C4-2B (cell line): ENCODE results near the gene FUT6.

Experiments used
- H3K27ac ChIP-seq: fragments of 450-650 bp; 2 replicates; pipeline ENCODE4 v1.5.1; 2017
- ZFX ChIP-seq: fragments of 450-650 bp; IDR thresholded peaks from 2 replicates; pipeline ENCODE4 v1.6.1; 2017
- TF ChIP-seq, protein P1 (sequence below): fragments of 450-650 bp; conservative IDR thresholded peaks from 2 replicates; pipeline ENCODE4 v1.5.1; 2017; ENCODE audit warnings: mild to moderate bottlenecking

The FUT6 gene

DNA sequence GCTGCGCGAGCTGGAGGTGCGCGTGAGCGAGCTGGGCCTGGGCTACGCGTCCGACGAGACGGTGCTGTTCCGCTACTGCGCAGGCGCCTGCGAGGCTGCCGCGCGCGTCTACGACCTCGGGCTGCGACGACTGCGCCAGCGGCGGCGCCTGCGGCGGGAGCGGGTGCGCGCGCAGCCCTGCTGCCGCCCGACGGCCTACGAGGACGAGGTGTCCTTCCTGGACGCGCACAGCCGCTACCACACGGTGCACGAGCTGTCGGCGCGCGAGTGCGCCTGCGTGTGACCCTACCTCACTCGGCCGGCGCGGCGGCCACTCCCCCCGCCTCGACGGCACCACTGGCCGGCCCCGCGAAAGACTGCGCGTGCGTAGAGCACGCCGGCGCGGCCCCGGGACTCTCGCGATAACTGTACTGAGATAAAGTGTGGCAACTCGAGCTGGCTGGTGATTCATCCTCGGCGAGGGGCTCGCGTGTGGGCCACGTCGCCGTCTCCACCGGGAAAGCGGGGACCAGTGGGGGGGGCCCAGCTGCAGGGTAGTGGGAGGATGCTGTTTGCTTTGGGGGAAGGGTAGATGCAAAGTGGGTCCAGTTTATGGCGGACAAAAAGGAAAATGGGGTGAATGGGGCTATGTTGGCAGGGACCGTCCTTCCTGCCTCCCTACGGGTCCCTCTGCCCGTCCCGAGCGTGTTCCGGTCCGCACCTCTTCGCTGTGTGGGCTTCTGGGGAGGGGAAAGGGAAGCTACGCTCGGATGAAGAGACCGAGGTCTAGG, 11.4 kb downstream of the FUT6 start:
- peak overlapping the region; percentile 84 for H3K27ac ChIP-seq

DNA sequence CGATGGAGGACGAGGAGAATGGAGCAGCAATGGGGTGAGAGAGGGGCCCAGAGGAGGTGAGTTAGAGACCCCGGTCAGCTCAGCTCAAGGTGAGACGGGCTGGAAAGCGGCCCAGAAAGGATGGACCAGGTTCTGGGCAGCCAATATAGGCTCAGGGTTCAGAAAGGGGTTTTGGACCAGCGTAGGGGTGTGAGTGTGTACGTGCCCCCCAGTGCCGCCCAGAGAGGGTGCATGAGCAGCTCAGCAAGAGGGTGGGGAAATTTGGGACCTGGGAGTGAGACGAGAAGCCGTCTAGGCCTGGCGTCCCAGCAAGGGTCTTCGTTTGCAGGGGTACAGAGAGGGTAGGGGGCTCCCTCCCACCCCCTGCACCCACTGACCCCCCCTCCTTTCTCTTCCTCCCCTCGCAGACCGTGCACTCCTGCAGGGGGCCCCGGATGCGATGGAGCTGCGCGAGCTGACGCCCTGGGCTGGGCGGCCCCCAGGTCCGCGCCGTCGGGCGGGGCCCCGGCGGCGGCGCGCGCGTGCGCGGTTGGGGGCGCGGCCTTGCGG, 12.1 kb downstream of the FUT6 start:
- H3K27ac ChIP-seq: peak overlapping the region; percentile 84
- no peak for TF ChIP-seq ZFX
- TF ChIP-seq, protein P1, sequence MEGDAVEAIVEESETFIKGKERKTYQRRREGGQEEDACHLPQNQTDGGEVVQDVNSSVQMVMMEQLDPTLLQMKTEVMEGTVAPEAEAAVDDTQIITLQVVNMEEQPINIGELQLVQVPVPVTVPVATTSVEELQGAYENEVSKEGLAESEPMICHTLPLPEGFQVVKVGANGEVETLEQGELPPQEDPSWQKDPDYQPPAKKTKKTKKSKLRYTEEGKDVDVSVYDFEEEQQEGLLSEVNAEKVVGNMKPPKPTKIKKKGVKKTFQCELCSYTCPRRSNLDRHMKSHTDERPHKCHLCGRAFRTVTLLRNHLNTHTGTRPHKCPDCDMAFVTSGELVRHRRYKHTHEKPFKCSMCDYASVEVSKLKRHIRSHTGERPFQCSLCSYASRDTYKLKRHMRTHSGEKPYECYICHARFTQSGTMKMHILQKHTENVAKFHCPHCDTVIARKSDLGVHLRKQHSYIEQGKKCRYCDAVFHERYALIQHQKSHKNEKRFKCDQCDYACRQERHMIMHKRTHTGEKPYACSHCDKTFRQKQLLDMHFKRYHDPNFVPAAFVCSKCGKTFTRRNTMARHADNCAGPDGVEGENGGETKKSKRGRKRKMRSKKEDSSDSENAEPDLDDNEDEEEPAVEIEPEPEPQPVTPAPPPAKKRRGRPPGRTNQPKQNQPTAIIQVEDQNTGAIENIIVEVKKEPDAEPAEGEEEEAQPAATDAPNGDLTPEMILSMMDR: no peak

More for the DNA sequence above, 11.4 kb downstream of the FUT6 start:
- TF ChIP-seq ZFX: peak; percentile 26; the same call in 1 of the 2 replicates
- TF ChIP-seq, protein P1: no peak

DNA sequence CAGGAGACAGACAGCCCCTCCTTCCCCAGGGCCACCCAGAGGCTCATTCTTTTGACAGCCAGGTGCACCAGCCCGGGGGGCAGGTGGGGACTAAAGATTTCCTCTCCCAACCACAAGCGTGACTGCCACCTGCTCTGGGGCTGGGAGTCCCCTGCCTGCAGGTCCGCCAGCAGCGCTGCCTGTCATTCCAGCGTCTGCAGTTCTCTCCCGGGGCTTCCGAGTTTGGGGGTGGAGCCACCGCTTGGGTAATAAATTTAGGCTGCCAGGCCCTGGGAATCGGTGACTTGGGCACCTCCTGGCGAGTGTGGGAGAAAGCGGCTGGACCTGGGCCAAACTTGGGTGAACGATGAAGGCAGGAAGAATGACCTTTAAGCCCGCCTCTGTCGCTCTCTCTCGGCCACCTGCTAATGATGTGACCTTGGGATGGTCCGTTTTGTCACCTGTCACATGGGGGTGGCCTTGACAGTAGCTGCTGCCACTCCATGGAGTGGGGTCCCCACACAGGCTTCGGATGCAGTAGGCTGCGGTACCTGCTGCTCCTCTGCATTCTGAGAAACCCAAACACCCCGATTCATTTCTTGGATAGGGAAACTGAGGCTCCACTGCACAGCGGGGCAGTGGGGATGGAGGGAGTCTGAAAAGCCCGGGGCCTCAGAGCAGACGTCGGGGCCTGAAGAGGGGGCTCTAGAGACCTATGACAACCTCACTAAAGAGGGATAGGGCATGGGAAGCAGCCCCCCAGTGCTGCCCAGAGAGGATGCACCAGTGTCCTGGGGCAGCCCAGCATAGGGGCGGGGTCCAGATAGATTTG, 12.8 kb downstream of the FUT6 start:
- peak overlapping the region; percentile 84; the same call in 1 of the 2 replicates for H3K27ac ChIP-seq
- TF ChIP-seq ZFX: no peak
- TF ChIP-seq, protein P1: no peak

DNA sequence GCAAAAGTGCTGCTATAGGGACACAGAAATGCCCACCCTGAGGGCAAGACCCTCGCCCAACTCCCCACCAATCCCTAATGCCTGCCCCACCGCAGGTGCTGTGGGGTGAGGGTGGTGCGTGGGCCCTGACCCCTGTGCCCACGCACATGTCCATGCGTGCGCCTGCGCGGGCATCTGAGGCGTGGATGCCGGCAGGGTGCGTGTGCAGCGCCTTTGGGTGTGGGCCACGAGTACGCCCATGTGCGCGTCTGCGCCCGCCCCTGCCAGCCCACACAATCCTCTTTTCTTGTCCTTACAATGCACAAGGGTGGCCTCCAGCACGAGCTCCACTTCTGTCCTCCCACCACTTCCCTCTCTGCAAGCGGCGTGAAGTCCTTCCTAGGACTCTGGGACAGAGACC, 14.3 kb downstream of the FUT6 start:
- H3K27ac ChIP-seq: no peak overlapping the region
- TF ChIP-seq ZFX: no peak
- TF ChIP-seq, protein P1: no peak

DNA sequence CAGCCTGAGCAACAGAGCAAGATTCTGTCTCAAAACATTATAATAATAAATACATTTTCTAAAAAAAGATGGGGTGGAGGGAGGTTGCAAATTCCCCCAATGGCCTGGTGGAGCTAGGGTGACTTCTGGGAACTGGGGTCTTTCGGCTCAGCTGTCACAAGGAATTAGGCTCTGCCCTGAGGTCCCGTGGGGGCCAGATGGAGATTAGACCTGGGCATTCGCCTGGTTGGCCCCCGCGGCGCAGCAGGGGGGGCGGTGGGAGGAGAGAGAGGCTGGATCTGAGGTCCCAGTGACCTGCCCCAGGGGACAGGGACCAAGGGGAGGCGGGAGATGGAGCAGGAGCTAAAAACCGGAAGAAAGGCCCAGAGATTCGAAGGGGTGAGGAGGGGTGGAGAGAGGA, 14.8 kb downstream of the FUT6 start:
- no peak overlapping the region for H3K27ac ChIP-seq
- no peak for TF ChIP-seq ZFX
- TF ChIP-seq, protein P1: no peak

DNA sequence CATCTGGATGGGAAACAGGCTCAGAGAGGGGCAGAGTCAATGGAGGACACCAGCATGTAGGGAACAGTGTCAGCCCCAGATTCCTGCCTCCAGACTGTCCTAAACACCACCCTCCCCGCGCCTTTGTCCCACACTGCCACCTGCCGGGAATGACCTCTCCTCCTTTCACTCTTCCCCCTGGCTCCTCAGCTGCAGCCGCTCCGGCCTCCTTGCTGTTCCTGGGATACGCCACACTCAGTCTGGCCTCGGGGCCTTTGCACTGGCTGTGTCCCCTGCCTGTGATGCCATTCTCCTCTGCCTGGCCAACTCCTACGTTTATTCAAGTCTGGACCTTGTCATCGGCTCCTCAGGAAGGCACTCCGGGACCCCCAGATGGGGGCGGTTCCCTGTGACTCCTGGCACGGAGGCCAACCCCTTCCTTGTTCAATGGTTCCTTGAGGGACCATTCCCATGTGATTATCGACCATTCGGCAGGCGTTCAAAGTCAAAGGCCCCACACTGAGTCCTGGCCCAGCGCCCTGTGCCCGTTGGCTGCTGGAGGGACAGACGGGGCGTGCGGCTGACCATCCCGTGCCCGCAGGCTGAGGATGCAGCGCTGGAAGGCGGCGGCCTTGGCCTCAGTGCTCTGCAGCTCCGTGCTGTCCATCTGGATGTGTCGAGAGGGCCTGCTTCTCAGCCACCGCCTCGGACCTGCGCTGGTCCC, 15.8 kb downstream of the FUT6 start:
- TF ChIP-seq, protein P1: peak; percentile 84
- no peak for TF ChIP-seq ZFX
- H3K27ac ChIP-seq: no peak overlapping the region
